Measurements from ENCODE around the gene AGFG1.

AGFG1 gene

GRCh38 chr2:227462462-227462951 lies 9.4 kb upstream of the AGFG1 start:
- DNase-seq = no peak

- no peak for DNase-seq
Observed at GRCh38 chr2:227462972-227463931, 8.7 kb upstream of the AGFG1 start.

- DNase-seq = no peak
Observed at GRCh38 chr2:227464361-227464760, 7.6 kb upstream of the AGFG1 start.

GRCh38 chr2:227464851-227465250 lies 7.1 kb upstream of the AGFG1 start:
- DNase-seq = no peak

- no peak for DNase-seq
Observed at GRCh38 chr2:227466887-227467600, 4.9 kb upstream of the AGFG1 start.

GRCh38 chr2:227471412-227471811 lies 544 bp upstream of the AGFG1 start:
- DNase-seq = no peak

- peak; percentile 32 for DNase-seq
Observed at GRCh38 chr2:227472265-227473121, 537 bp downstream of the AGFG1 start.

- no peak for DNase-seq
Observed at GRCh38 chr2:227473122-227473461, 1.1 kb downstream of the AGFG1 start.

- no peak for DNase-seq
Observed at GRCh38 chr2:227473806-227474205, 1.9 kb downstream of the AGFG1 start.

- DNase-seq = no peak
Observed at GRCh38 chr2:227474410-227474809, 2.5 kb downstream of the AGFG1 start.

- DNase-seq = no peak
Observed at GRCh38 chr2:227477291-227477690, 5.3 kb downstream of the AGFG1 start.

- peak; percentile 47 for DNase-seq
Observed at GRCh38 chr2:227479865-227480475, 8.0 kb downstream of the AGFG1 start.

GRCh38 chr2:227480528-227480927 lies 8.6 kb downstream of the AGFG1 start:
- no peak for DNase-seq

GRCh38 chr2:227482638-227483340 lies 10.8 kb downstream of the AGFG1 start:
- DNase-seq = peak; percentile 40

- DNase-seq = no peak
Observed at GRCh38 chr2:227485429-227485828, 13.5 kb downstream of the AGFG1 start.

- no peak for DNase-seq
Observed at GRCh38 chr2:227486688-227487087, 14.7 kb downstream of the AGFG1 start.

- DNase-seq = no peak
Observed at GRCh38 chr2:227488045-227488444, 16.1 kb downstream of the AGFG1 start.

- DNase-seq = no peak
Observed at GRCh38 chr2:227491386-227491785, 19.4 kb downstream of the AGFG1 start.

GRCh38 chr2:227493524-227493923 lies 21.6 kb downstream of the AGFG1 start:
- DNase-seq = no peak

- no peak for DNase-seq
Observed at GRCh38 chr2:227497158-227497557, 25.2 kb downstream of the AGFG1 start.

GRCh38 chr2:227499627-227500300 lies 27.8 kb downstream of the AGFG1 start:
- DNase-seq = no peak
